ENCODE measurements around the gene CENPW.

DNA sequence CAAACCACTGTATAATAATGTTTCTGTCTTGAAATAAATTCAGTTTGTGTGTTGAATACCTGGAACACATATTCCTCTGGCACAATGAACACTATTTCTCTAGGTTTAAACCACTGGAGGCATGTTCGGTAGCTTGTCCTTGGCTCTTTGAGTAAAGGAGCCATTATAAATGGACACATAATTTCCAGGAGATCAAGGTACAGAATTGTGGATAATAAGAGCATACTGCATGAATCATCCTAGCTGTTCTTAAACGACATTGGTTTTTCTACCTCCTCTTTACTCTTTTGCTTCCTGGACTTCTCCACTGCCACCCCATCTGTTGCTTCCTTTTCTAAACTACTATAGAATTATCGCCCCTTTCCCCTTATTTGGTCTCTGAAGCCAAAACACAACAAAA, 1.2 kb downstream of the CENPW start:
- no peak for TF ChIP-seq EZH2phosphoT487 (IDR thresholded peaks at IDR 0.05; ENCODE audit: low read depth, severe bottlenecking, unreplicated experiment)
- TF ChIP-seq, protein P1, sequence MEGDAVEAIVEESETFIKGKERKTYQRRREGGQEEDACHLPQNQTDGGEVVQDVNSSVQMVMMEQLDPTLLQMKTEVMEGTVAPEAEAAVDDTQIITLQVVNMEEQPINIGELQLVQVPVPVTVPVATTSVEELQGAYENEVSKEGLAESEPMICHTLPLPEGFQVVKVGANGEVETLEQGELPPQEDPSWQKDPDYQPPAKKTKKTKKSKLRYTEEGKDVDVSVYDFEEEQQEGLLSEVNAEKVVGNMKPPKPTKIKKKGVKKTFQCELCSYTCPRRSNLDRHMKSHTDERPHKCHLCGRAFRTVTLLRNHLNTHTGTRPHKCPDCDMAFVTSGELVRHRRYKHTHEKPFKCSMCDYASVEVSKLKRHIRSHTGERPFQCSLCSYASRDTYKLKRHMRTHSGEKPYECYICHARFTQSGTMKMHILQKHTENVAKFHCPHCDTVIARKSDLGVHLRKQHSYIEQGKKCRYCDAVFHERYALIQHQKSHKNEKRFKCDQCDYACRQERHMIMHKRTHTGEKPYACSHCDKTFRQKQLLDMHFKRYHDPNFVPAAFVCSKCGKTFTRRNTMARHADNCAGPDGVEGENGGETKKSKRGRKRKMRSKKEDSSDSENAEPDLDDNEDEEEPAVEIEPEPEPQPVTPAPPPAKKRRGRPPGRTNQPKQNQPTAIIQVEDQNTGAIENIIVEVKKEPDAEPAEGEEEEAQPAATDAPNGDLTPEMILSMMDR (IDR thresholded peaks at IDR 0.05; ENCODE audit: poor library complexity): no peak

Measured in hepatocyte (in vitro differentiated cells).